ENCODE data around the gene PREB.

PREB gene

GRCh38 chr2:27164960-27165763, 30.7 kb upstream of the PREB start:
- Histone ChIP-seq H3K27me3 (ENCODE audit: control insufficient read depth, insufficient read depth, low read length) (no peaks in the 10 kb centered on the region), H3K4me1 (ENCODE audit: control insufficient read depth, insufficient read depth, low read length) (no peaks in the 10 kb centered on the region), H3K4me3 (ENCODE audit: low read length) (no peak overlapping the region), H3K36me3 (ENCODE audit: control insufficient read depth, insufficient read depth, low read length) (no peaks in the 10 kb centered on the region), H3K27ac (ENCODE audit: low read depth, low read length) (no peak overlapping the region), H3K9ac (ENCODE audit: low read length) (no peak overlapping the region)

GRCh38 chr2:27162151-27163121, 28.0 kb upstream of the PREB start:
- Histone ChIP-seq H3K27ac (ENCODE audit: low read depth, low read length) (no peak overlapping the region), H3K36me3 (ENCODE audit: control insufficient read depth, insufficient read depth, low read length) (no peaks in the 10 kb centered on the region), H3K27me3 (ENCODE audit: control insufficient read depth, insufficient read depth, low read length) (no peaks in the 10 kb centered on the region), H3K4me1 (ENCODE audit: control insufficient read depth, insufficient read depth, low read length) (no peaks in the 10 kb centered on the region), H3K4me3 (ENCODE audit: low read length) (no peak overlapping the region), H3K9ac (ENCODE audit: low read length) (no peak overlapping the region)

- Histone ChIP-seq H3K36me3 (ENCODE audit: control insufficient read depth, insufficient read depth, low read length) (no peaks in the 10 kb centered on the region), H3K27ac (ENCODE audit: low read depth, low read length) (no peak overlapping the region), H3K9ac (ENCODE audit: low read length) (no peak overlapping the region), H3K27me3 (ENCODE audit: control insufficient read depth, insufficient read depth, low read length) (no peaks in the 10 kb centered on the region), H3K4me1 (ENCODE audit: control insufficient read depth, insufficient read depth, low read length) (no peaks in the 10 kb centered on the region), H3K4me3 (ENCODE audit: low read length) (no peak overlapping the region)
Observed at GRCh38 chr2:27160191-27160590, 25.8 kb upstream of the PREB start.

- H3K27me3 ChIP-seq (ENCODE audit: control insufficient read depth, insufficient read depth, low read length) = no peaks in the 10 kb centered on the region
- H3K9ac ChIP-seq (ENCODE audit: low read length) = no peak overlapping the region
- H3K4me3 ChIP-seq (ENCODE audit: low read length) = no peak overlapping the region
- no peaks in the 10 kb centered on the region for H3K36me3 ChIP-seq (ENCODE audit: control insufficient read depth, insufficient read depth, low read length)
- no peaks in the 10 kb centered on the region for H3K4me1 ChIP-seq (ENCODE audit: control insufficient read depth, insufficient read depth, low read length)
- no peak overlapping the region for H3K27ac ChIP-seq (ENCODE audit: low read depth, low read length)
Observed at GRCh38 chr2:27159271-27159670, 24.8 kb upstream of the PREB start.

GRCh38 chr2:27158468-27158867, 24.0 kb upstream of the PREB start:
- no peak overlapping the region for H3K4me3 ChIP-seq (ENCODE audit: low read length)
- no peak overlapping the region for H3K9ac ChIP-seq (ENCODE audit: low read length)
- no peaks in the 10 kb centered on the region for H3K4me1 ChIP-seq (ENCODE audit: control insufficient read depth, insufficient read depth, low read length)
- no peaks in the 10 kb centered on the region for H3K36me3 ChIP-seq (ENCODE audit: control insufficient read depth, insufficient read depth, low read length)
- no peaks in the 10 kb centered on the region for H3K27me3 ChIP-seq (ENCODE audit: control insufficient read depth, insufficient read depth, low read length)
- H3K27ac ChIP-seq (ENCODE audit: low read depth, low read length) = no peak overlapping the region

- Histone ChIP-seq H3K4me1 (ENCODE audit: control insufficient read depth, insufficient read depth, low read length) (no peaks in the 10 kb centered on the region), H3K9ac (ENCODE audit: low read length) (no peak overlapping the region), H3K4me3 (ENCODE audit: low read length) (no peak overlapping the region), H3K36me3 (ENCODE audit: control insufficient read depth, insufficient read depth, low read length) (no peaks in the 10 kb centered on the region), H3K27ac (ENCODE audit: low read depth, low read length) (no peak overlapping the region), H3K27me3 (ENCODE audit: control insufficient read depth, insufficient read depth, low read length) (no peaks in the 10 kb centered on the region)
Observed at GRCh38 chr2:27155069-27155520, 20.7 kb upstream of the PREB start.

- Histone ChIP-seq H3K9ac (ENCODE audit: low read length) (no peak overlapping the region), H3K27ac (ENCODE audit: low read depth, low read length) (no peak overlapping the region), H3K4me1 (ENCODE audit: control insufficient read depth, insufficient read depth, low read length) (no peaks in the 10 kb centered on the region), H3K4me3 (ENCODE audit: low read length) (no peak overlapping the region), H3K27me3 (ENCODE audit: control insufficient read depth, insufficient read depth, low read length) (no peaks in the 10 kb centered on the region), H3K36me3 (ENCODE audit: control insufficient read depth, insufficient read depth, low read length) (no peaks in the 10 kb centered on the region)
Observed at GRCh38 chr2:27154488-27154887, 20.1 kb upstream of the PREB start.

- no peak overlapping the region for H3K9ac ChIP-seq (ENCODE audit: low read length)
- no peak overlapping the region for H3K4me3 ChIP-seq (ENCODE audit: low read length)
- H3K27ac ChIP-seq (ENCODE audit: low read depth, low read length) = no peak overlapping the region
- H3K4me1 ChIP-seq (ENCODE audit: control insufficient read depth, insufficient read depth, low read length) = no peaks in the 10 kb centered on the region
- H3K36me3 ChIP-seq (ENCODE audit: control insufficient read depth, insufficient read depth, low read length) = no peaks in the 10 kb centered on the region
- no peaks in the 10 kb centered on the region for H3K27me3 ChIP-seq (ENCODE audit: control insufficient read depth, insufficient read depth, low read length)
Observed at GRCh38 chr2:27152796-27153464, 18.5 kb upstream of the PREB start.

- Histone ChIP-seq H3K4me3 (ENCODE audit: low read length) (no peak overlapping the region), H3K4me1 (ENCODE audit: control insufficient read depth, insufficient read depth, low read length) (no peaks in the 10 kb centered on the region), H3K27me3 (ENCODE audit: control insufficient read depth, insufficient read depth, low read length) (no peaks in the 10 kb centered on the region), H3K27ac (ENCODE audit: low read depth, low read length) (no peak overlapping the region), H3K9ac (ENCODE audit: low read length) (no peak overlapping the region), H3K36me3 (ENCODE audit: control insufficient read depth, insufficient read depth, low read length) (no peaks in the 10 kb centered on the region)
Observed at GRCh38 chr2:27152102-27152795, 17.8 kb upstream of the PREB start.

GRCh38 chr2:27150639-27151230, 16.3 kb upstream of the PREB start:
- Histone ChIP-seq H3K4me3 (ENCODE audit: low read length) (no peak overlapping the region), H3K9ac (ENCODE audit: low read length) (no peak overlapping the region), H3K4me1 (ENCODE audit: control insufficient read depth, insufficient read depth, low read length) (no peaks in the 10 kb centered on the region), H3K27me3 (ENCODE audit: control insufficient read depth, insufficient read depth, low read length) (no peaks in the 10 kb centered on the region), H3K27ac (ENCODE audit: low read depth, low read length) (no peak overlapping the region), H3K36me3 (ENCODE audit: control insufficient read depth, insufficient read depth, low read length) (no peaks in the 10 kb centered on the region)

- Histone ChIP-seq H3K4me3 (ENCODE audit: low read length) (no peak overlapping the region), H3K27ac (ENCODE audit: low read depth, low read length) (no peak overlapping the region), H3K4me1 (ENCODE audit: control insufficient read depth, insufficient read depth, low read length) (no peaks in the 10 kb centered on the region), H3K36me3 (ENCODE audit: control insufficient read depth, insufficient read depth, low read length) (no peaks in the 10 kb centered on the region), H3K9ac (ENCODE audit: low read length) (no peak overlapping the region), H3K27me3 (ENCODE audit: control insufficient read depth, insufficient read depth, low read length) (no peaks in the 10 kb centered on the region)
Observed at GRCh38 chr2:27149570-27150405, 15.4 kb upstream of the PREB start.
